EH (cell line): ENCODE measurements around the gene BMP2K.

Source experiments
- DNase-seq: peaks from one replicate; pipeline ENCODE4 v3.0.0-alpha.2; 2015; ENCODE audit warnings: low read depth

BMP2K gene

DNA sequence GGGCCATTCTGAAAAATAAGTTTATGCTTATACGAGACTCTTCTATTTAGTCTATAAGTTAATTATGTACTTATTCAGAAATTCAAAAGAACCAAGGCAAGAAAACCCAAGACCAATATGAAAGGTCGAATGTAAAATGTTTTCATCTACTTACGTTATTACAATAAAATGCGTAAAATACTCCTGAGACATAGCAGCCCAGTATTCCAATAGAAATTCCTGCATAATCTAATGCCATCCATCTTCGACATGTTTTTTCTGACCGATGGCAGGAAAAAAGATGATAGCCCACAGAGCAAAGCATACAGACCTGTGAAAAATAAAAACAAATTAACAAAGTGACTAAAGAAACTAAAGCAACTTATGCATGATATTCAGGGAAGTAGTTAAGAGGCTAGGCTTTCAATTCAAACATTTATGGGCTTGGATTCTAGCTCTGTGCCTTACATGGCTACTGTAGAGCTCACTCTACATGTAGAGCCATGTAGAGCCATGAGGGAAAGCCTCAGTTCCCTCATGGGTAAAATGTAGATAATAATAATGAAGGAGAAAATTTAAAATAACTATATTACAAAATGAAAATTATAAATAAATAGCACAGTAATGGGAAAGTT lies 154.0 kb downstream of the BMP2K start:
- DNase-seq, result no peak

- DNase-seq, result no peak
Measured at GRCh38 chr4:78936989-78937388, 160.8 kb downstream of the BMP2K start.

GRCh38 chr4:78937837-78938236 lies 161.7 kb downstream of the BMP2K start:
- DNase-seq, result peak; percentile 29

GRCh38 chr4:78938474-78938867 lies 162.3 kb downstream of the BMP2K start:
- peak; percentile 7 for DNase-seq

DNA sequence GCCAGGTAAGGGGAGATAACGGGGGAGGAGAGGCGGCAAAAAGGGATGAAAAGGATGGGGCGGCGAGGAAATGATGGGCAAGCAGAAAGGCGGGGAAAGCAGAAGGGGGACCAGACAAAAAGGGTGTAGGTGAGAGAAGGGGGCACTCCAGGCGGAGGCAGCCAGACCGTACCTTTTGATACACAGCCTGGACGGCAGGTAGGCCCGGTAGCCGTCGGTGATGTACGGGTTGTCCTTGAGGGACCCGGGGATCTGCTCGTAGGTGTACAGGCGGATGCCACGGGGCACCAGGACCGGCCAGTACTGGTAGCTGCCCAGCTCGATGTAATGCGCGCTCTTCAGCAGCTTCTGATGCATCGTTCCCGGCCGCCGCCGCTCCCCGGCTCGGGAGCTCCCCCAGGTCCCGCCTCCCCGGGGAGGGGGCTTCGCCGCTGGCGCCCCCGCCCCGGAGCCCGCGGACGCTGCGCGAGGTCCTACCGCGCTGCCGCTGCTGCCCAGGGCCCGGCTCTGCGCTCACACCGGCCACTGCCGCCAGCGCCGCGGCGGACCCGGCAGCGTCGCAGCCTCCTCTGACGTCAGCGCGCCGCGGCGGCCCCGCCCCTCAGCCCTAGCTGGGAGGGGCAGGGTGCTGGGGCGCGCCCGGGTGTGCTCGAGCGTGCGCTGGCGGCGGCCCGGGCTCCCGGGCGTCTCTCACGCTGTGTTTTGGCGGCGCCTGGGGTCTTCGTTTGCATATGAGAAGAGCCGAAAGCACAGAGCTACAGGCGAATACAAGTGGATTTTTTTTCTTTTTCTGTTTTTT lies 162.9 kb downstream of the BMP2K start, which contains the start of gene PAQR3:
Gene PAQR3, minus strand, starts transcription at position 571 of the 799 bp plus-strand sequence. Its CDS starts 214 bp downstream, at position 357.
- peak; percentile 83 for DNase-seq

GRCh38 chr4:78939667-78940008 lies 163.5 kb downstream of the BMP2K start:
- no peak for DNase-seq

DNA sequence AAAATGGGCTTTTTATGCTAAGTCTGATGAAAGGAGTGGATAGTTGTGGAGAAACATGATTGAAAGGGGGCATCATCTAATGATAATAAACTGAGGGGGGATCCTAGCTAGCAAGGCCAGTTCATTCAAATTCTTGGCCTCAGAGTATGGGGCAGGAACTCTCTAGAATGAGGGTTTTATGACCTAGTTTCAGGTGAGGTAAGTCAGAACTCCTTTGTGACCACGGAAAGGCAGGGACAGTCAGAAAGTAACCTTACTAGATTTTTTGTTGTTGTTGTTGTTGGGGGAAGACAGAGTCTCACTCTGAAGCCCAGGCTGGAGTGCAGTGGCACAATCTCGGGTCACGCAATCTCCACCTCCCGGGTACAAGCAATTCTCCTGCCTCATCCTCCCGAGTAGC lies 164.6 kb downstream of the BMP2K start:
- no peak for DNase-seq

- no peak for DNase-seq
Measured at GRCh38 chr4:78944381-78944780, 168.2 kb downstream of the BMP2K start.

- DNase-seq, result peak; percentile 75
Measured at GRCh38 chr4:78945651-78946179, 169.6 kb downstream of the BMP2K start.

GRCh38 chr4:78949735-78950134 lies 173.6 kb downstream of the BMP2K start:
- no peak for DNase-seq

DNA sequence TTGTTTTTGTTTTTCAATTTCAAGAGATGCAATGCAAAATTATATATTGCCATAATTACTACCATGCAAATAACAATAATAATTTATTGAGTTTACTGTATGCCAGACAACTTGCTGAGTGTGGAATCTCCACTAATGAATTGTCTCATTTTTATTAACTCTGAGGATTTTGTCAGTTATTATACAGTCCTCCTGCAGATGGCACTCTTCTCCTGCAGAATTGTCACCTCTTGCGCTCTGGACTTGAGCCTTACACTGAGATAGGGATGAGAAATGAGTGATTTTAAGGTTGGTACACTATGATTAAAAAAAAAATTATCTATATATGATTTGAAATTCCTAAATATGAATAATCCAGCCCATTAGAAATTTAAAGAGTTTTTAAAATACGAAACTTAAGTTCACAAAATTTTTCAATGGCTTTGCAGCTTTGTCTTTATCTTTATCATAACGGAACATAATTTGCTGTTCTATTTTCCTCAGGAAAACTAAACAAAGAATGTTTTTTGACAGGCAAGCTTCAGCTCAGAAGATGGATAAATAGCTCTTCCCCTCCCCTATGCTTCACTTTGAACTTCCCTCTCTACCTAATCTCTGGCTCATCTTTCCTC lies 175.8 kb downstream of the BMP2K start:
- peak; percentile 56 for DNase-seq

GRCh38 chr4:78953231-78953630 lies 177.1 kb downstream of the BMP2K start:
- DNase-seq, result no peak

DNA sequence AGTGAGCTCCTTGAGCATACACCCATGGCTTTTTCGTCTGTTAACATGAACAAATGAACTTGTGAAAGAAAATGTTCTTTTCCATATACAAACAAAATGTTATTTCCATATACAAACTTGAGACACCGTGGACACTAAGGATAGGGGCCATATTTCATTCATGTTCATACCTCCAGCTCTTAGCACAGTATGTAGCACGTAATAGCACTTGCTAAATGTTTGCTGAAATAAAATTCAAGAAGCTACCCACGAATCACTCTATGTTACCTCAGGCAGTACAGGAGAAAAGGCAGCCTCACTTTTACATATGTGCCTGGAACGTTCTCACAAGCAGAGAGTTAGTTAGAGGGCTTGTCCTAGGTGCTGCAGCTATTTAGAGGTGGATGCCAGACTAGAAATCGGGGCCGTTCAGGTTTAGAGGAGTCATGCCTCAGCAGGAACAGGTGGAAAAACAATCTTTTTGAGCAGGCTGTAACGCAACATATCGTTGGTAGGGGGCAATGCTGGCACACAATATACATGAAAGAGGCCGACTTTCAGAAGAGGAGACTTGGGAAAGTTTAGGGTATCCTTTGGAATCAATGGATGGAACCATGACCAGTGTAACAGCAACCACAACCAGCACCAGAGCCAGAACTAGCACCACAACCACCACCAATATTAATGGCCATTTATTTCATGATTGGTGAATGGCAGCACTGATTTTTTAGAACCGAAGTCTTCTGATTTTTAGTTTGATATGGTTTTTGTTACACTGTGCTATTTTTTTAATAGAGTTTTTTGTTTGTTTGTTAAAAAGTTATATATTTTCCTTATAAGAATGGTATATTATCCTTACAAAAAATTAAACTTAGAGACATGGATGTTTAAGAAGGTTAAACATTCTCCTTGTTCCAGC lies 177.9 kb downstream of the BMP2K start:
- DNase-seq, result peak; percentile 6

DNA sequence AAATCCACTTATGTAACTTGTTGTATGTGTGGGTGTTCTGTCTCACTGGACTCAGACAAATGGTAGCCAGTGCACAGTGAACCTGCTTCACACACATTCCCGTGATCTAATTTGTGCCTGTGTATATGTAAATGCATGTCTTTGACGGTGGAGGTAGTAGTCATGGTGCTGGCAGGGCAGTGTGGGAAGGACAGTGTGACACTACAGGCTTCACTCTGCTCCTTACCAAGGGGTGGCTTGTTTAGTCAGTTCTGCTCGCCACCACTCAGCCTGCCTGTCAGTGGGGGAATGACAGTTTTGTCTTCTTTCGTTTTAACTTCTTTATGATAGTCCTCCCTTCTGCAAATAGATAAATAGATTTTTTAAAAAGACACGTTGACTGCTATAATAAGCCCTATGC lies 180.8 kb downstream of the BMP2K start:
- DNase-seq, result no peak

- no peak for DNase-seq
Measured at GRCh38 chr4:78960926-78961325, 184.8 kb downstream of the BMP2K start.
